LHCN-M2 (cell line): ENCODE measurements around the gene BEX1. TPM values are rescaled to one million over a fixed set of nuclear protein-coding genes. Genes with fewer than 3 reads are reported as not detected.

Source experiments
- total RNA-seq: library from RNA; depleted of rRNA; stranded (reverse); fragments of >200 nt; gene quantifications from 2 replicates; pipeline ENCODE4 v1.2.3, GENCODE V29; 2014; rRNA removed

The BEX1 gene
- total RNA-seq, 1 experiment from 2014 or later, result 11.5 TPM

Other genes with a start within 250 kb of the BEX1 start
- gene RAB40AL, start 126.9 kb downstream of the BEX1 start, total RNA-seq, result not detected in 2 replicates
- 0.46 and 2.4 TPM in 2 replicates for gene NXF3, start 29.0 kb upstream of the BEX1 start, total RNA-seq
- gene BEX4, start 150.9 kb upstream of the BEX1 start, total RNA-seq, result 1.5 and 1.9 TPM in 2 replicates
- gene TCEAL8, start 191.0 kb upstream of the BEX1 start, total RNA-seq, result 144 and 146 TPM in 2 replicates
- not detected in 2 replicates for gene TCEAL5, start 212.6 kb upstream of the BEX1 start, total RNA-seq
- 0.57 and 0.58 TPM in 2 replicates for gene BEX2, start 246.8 kb upstream of the BEX1 start, total RNA-seq